Measurements from ENCODE around the gene NT5C2.

DNA sequence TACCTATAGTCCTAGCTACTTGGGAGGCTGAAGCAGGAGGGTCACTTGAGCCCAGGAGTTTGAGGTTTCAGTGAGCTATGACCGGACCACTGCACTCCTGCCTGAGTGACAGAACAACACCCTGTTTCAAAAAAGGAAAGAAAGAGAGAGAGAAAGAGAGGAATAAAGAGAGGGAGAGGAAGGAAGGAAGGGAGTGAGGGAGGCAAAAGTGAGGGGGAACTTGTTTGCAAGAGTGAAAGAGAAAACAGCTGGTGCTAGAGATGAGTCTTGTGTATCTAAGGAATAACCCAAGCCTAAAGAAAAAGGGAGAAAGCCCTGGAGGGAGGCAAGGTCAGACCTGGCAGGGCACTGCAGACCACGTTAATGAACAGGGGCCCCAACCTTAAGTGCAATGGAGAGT, 4.8 kb upstream of the NT5C2 start:
- no peak for TF ChIP-seq EZH2phosphoT487 (IDR thresholded peaks at IDR 0.05; ENCODE audit: borderline replicate concordance)
- TF ChIP-seq, protein P1, sequence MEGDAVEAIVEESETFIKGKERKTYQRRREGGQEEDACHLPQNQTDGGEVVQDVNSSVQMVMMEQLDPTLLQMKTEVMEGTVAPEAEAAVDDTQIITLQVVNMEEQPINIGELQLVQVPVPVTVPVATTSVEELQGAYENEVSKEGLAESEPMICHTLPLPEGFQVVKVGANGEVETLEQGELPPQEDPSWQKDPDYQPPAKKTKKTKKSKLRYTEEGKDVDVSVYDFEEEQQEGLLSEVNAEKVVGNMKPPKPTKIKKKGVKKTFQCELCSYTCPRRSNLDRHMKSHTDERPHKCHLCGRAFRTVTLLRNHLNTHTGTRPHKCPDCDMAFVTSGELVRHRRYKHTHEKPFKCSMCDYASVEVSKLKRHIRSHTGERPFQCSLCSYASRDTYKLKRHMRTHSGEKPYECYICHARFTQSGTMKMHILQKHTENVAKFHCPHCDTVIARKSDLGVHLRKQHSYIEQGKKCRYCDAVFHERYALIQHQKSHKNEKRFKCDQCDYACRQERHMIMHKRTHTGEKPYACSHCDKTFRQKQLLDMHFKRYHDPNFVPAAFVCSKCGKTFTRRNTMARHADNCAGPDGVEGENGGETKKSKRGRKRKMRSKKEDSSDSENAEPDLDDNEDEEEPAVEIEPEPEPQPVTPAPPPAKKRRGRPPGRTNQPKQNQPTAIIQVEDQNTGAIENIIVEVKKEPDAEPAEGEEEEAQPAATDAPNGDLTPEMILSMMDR (conservative IDR thresholded peaks at IDR 0.05; ENCODE audit: low read length) = no peak

Data from Loucy (cell line).